HG02759 (cell line): ENCODE measurements around the gene KIF18A.

Experiments
- ATAC-seq: cut with Tn5 transposase; IDR thresholded peaks from one replicate; pipeline ENCODE4 v1.9.1; 2021; ENCODE audit warnings: mild to moderate bottlenecking, moderate library complexity; ENCODE audit not compliant: unreplicated experiment

Gene KIF18A

DNA sequence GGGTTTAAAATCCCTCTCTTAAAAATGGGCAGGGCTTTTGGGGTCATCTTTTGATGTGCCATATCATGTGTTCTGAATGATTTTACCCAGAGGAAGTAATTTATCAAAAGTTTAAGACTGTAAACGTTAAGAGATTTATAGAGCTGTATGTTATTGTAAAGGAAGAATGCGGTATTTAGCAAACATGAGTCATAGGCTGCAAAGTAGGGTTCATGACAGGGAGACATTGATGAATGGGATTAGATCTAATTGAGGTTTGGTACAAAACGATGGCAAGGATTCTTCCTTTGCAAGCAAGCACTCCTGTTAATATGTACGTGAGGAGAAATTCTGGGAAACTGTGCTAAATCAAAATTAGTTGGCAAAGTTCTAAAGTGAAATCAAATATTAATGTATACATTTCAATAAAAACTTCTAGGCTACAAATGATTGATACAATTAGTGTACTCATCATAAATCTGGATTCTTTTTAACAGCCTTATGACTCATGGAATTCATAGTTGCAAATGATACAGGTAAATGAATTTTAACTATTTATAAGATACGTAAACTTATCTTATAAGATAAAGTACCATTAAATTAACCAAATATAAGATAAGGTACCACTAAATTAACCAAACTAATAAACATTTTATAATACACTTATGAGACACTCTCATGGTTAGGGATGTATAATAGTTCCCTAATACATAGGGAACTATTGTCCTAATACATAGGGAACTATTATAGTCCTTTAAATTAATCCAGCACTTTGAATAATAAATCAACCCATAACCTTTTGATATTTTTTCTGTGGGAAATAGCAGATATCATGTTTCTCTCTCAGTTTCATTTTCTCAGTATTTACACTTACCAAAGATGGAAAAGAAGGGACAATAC lies 58.4 kb downstream of the KIF18A start:
- no peak for ATAC-seq

DNA sequence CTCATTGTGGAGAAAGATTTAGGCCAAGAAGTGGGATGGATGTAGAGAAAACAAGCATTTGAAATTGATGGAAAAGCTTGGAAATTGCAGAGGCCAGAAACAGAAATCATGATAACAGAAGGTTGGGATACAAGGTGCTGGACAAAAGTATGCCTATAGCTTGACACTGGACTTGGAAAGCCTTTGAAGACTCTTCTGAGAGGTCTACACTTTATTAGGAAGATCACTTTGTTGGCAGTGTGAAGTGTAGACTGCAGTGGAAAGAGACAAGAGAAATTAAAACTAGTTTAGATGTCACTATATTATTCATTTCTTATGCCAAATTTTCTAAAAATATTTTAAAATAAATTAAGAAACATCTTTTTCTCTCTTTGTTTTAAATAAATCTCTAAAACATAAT lies 59.1 kb downstream of the KIF18A start:
- ATAC-seq = no peak

DNA sequence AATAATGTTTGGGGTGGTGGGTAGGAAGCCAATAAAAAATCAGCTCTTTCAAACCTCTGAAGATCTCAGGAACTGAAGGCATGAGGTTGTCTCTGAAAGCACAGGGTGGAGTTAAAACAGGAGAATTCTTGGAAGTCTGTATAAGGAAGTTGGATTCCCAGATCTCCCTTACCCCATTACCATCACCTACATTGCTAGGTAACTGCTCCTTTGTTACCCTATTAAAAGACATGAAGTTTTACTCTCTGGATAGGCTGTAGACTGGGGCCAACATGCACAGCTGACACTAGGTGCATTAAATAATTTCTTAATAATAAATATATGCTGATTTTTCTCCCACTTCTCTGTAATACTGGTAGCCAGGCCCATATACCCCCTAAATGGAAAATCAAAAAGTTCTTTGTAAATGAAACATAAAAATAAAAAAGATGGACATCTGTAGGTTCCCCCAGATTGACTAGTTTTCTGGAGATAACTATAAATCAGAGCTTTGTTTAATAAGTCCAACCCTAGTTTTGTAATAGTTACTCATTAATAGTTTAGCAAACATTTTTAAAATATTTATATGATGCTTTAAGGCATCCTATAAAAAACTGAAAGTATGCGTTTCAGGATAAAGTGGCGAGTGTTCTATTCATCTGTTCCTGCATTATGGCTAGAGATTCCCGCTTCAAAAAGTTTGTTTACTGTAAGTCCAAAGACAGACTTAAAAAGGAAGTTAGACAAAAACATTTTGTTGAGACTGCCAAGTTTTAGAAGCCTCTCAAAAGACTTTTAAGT lies 63.8 kb downstream of the KIF18A start:
- no peak for ATAC-seq

DNA sequence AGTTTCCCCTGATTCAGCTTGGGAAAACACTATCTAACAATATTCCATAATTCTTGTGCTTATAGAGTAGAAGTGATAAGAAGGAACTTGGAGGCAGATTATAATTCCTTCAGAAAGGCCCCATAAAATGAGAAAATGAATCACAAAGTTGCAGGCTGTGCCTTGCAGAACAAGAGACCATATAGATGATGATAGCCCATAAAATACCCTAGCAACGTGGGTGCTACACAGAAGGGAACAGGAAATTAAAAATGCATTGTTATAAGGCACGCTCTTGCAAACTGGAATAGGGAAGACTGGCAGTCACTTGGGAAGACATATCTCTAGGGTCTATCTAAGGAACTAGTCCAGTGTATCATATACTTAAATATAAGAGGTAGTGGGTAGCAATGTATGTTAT lies 67.6 kb downstream of the KIF18A start:
- ATAC-seq = no peak

DNA sequence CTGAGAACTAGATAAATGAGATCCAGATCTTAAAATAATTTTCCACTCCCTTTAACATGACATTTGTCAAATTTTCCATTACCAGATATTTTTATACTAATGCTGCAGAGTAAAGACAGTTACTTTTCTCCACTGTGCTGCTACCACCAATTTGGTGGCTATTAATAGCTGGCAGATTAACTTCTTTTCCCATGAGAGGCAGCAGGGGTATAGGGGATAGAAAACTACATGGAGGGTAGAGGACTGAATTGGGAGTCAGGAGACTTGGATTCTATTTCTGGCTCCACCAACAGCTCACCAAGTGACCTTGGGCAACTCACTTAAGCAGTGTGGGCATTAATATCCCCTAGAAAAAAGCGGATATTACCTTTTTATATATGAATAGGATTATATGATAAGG lies 69.2 kb downstream of the KIF18A start:
- ATAC-seq = no peak

DNA sequence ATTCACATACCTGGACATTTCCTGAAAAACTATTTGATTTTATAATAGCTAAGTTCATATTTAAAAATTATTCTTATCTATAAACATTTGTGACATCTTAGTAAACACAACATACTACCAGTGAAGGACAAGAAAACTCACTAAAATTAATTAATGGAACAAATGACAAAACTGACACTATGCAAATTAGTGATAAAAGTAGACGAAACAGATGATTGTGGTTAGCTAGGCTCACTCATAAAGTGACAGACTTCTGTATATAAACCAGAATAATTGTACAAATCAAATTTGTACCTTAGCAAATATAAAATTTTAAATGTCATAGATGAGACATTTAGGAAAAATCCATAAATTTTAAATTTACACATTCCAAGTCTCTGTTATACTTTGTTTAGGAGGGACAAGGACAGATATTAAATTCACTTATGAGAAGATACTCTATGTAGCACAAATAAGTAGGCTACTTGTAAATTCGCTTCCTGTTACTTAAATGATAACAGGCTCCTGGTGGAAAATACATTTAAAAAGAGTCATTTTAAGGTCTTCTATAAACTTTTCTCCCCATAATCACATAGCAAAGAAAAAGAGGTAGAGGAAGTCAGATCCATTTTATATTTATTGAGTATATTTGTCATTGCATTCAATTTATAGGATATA lies 81.2 kb downstream of the KIF18A start:
- peak; percentile 59 for ATAC-seq

DNA sequence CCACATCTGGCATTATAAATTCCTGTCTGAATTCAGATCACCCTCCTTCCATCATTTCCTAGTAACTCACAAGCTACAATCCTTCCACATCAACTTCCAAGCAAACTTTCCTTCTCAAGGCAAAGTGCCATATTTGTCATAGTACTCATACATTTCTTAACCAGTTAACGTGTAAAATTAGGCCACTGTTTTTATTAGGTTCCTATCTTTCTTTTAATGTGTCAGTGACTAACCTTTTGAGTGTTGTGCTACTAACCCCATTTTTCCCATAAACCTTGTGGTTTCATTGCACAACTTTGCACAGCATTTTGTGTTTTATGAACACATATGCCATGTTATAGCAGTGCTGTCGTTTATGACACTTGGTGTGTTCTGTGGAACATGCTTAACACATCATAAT lies 90.1 kb downstream of the KIF18A start:
- ATAC-seq = no peak

- no peak for ATAC-seq
These were observed 96.1 kb downstream of the KIF18A start for GRCh38 chr11:28011813-28012212.

DNA sequence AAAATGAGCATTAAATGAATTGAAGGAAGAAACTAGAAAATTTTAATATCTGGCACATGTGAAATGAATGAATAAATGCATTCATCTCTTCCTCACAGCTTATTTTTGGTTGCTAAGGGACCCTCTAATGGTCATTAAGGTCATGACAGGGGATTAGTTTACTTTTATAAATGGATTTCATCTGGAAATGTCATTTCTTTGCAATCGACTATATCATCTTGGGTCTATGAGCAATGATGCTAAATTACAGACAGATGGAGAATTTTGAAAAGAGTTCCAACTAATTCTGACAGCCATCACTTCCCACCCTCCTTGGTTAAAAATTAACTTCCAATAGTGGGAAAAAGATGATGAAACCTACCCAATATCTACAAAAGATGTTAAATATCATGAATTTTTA lies 98.0 kb downstream of the KIF18A start:
- ATAC-seq = no peak

DNA sequence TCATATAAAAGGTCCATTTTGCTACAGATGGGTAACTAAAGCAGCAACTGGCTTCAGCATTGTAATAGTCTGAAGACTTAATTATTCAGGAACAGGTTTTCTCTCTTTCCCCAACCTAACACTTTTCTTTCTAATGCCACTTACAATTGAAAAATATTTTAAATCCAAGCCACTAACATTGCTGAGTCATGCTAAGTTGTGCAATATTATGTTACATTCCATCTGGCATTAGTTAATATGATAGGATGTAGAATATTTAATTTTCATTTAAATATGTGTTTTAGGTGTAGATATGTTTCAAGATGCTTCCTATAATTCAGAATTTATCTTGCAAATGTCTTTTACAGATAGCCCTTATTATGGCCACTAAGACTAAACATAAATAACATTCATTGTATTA lies 98.6 kb downstream of the KIF18A start:
- ATAC-seq = no peak

DNA sequence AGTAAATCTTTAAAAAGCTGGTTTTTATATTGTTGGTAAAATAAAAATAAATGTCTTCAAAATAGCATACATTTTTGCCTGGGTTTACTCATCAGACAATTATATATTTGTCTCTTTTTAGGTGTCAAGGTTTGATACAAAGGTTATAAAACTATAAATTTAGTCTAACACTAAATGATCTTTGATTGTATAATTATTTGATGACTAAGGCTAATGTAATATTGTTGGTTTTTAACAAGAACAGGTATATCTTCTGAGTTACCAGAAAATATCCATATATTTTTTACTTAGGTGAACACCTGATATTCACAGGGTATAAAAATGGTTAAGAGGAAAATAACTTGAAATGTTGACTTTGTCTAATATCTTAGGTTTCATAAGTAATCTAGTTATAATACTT lies 104.3 kb downstream of the KIF18A start:
- no peak for ATAC-seq

DNA sequence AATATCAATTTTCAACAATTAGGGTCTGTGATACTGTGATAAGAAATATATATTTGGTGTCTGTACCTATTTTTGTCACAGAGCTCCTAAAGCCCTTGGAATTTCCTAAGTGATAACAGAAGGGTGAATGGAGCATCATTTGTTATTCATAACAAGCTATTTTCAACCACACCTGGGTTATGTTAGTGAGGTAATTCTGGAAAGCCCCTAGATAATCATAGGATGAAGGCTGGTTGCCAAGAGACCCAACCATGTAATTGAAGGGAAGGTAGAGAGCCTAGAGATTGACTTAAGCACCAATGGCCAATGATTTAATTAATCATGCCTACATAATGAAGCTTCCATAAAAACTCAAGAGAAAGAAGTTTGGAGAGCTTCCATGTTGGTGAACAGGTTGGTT lies 109.4 kb downstream of the KIF18A start:
- no peak for ATAC-seq

GRCh38 chr11:27997344-27997743 lies 110.6 kb downstream of the KIF18A start:
- ATAC-seq = no peak

GRCh38 chr11:27996066-27996465 lies 111.9 kb downstream of the KIF18A start:
- ATAC-seq = no peak

GRCh38 chr11:27995083-27995482 lies 112.9 kb downstream of the KIF18A start:
- ATAC-seq = no peak

DNA sequence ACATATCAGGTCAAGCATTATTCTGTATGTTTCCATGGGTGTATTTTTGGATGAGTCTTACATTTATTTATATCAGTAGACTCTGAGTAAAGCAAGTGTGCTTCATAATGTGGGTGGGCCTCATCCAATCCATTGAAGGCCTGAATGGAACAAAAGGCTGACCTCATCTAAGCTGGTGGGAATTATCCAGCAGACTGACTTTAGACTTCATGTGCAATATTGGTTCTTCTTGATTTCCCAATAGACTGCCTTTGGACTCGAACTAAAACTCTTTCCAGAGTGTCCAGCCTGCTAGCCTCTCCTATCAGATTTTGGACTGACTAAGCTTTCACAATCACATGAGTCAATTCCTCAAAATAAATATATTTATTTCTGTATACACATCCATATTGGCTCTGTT lies 116.2 kb downstream of the KIF18A start:
- ATAC-seq = no peak

DNA sequence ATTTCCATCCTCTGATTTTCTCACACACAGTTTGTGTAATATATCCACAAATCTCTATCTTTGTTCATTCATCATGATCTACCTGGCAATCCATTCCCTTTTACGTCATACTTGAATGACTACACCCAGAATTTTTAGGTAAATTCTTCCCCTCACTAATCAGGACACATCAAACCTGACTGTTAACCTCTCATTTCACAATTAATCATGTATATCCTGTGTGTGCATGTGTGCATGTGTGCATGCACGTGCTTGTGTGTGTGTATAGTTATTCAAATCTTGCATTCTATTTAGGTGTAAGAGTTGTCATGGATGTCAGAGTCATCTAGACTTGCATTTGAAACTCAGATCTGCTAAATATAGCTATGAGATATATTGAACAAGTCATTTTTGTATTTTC lies 130.4 kb downstream of the KIF18A start:
- ATAC-seq = no peak

- ATAC-seq = no peak
These were observed 130.9 kb downstream of the KIF18A start for GRCh38 chr11:27977031-27977430.

DNA sequence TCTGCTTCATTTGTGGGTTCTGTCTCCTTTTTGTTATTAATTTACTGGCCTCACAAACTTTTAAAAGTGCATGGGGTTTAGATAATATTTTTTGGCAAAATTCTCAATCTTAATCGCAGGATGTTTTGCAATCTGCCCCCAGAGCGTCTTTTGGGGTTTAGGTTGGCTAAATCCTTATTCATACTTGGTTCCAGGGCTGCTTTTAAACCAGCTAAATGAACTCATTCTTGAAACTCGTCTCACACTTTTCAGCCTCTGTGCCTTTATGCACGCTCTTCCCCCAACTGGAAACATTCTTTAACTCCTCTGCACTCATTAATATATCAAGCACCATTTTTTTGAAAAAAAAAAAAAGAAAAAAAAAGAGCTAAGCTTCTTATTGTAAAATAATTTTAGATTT lies 131.7 kb downstream of the KIF18A start:
- ATAC-seq = no peak

DNA sequence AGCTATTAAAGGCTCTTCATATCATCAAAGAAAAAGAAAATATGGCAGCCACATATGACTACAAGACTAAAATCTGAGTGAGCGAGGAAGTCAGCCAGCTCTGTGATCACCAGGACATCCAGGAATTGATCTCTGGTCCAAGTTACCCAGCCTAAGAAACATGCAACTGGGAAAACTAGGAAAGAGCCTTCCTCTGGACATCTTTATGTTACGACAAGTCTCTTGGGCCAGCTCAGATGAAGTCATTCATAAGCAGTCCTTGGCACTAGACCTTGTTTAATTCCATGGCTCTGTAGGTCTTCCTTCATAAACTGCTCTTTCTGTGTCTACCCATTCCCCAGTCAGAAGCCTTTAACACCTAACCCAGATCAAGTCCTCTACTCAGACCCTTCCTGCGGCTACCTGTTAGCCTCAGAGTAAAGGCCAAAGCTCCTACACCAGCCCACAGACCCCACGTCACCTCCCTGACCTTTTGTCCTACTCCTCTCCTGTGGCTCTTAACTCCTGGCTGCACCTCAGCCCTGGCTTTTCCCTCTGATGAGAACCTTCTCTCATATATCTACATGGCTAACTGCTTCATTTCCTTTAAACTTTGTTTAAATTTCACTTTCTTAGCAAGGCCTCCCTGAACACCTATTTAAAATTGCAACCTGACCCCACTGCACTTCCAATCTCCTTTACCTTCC lies 134.0 kb downstream of the KIF18A start:
- no peak for ATAC-seq

- no peak for ATAC-seq
These were observed 135.3 kb downstream of the KIF18A start for GRCh38 chr11:27972522-27973170.
